WI38 (cell line): ENCODE measurements around the gene MAPT.

Experiments
- H3K4me3 ChIP-seq: 2 replicates; pipeline ENCODE4 v1.5.1; 2011; ENCODE audit warnings: low read depth, mild to moderate bottlenecking, control low read depth, low read length
- TF ChIP-seq, protein P1 (sequence below): IDR thresholded peaks from 2 replicates; pipeline ENCODE4 v1.5.1; 2012; ENCODE audit warnings: low read depth, mild to moderate bottlenecking, control low read depth, low read length

The MAPT gene

DNA sequence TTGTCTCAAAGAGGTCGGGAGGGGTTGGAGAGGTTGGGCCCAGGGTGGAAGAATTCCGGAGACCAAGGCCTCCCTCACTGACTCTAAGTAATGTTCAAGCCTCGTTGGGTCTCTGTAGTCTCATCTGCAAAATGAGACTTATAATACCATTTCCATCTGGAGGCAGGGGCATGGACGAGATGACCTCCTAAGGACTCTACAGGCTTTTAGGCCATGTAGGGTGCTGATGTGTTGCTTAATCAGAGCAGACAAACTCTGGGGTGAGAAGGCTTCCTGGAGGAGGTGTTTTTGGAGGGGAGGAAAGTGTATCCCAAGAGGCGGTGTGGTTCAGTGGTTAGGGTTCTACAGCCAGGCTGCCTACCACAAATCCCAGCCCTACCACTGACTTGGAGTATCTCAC lies 46.6 kb upstream of the MAPT start:
- TF ChIP-seq, protein P1, sequence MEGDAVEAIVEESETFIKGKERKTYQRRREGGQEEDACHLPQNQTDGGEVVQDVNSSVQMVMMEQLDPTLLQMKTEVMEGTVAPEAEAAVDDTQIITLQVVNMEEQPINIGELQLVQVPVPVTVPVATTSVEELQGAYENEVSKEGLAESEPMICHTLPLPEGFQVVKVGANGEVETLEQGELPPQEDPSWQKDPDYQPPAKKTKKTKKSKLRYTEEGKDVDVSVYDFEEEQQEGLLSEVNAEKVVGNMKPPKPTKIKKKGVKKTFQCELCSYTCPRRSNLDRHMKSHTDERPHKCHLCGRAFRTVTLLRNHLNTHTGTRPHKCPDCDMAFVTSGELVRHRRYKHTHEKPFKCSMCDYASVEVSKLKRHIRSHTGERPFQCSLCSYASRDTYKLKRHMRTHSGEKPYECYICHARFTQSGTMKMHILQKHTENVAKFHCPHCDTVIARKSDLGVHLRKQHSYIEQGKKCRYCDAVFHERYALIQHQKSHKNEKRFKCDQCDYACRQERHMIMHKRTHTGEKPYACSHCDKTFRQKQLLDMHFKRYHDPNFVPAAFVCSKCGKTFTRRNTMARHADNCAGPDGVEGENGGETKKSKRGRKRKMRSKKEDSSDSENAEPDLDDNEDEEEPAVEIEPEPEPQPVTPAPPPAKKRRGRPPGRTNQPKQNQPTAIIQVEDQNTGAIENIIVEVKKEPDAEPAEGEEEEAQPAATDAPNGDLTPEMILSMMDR, result no peak
- H3K4me3 ChIP-seq, result no peak overlapping the region

DNA sequence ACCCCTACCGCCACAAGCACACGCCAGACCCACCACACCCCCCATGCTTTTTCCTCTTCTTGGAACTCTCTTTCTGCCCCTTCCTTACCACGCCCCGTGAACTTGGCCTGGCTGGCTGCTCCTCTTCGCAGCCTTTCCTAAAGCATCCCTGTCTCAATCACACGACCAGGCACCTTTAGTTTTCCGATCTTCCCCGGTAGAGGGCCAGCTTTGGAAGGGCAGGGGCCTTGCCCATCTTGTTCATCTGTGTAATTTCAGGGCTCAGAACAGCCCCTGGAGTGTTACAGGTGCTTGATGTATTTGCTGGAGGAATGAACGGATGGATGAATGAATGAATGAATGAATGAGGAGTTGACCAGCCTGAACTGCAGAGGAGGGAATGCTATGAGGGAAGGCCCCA lies 45.9 kb upstream of the MAPT start:
- TF ChIP-seq, protein P1, result no peak
- no peak overlapping the region for H3K4me3 ChIP-seq

DNA sequence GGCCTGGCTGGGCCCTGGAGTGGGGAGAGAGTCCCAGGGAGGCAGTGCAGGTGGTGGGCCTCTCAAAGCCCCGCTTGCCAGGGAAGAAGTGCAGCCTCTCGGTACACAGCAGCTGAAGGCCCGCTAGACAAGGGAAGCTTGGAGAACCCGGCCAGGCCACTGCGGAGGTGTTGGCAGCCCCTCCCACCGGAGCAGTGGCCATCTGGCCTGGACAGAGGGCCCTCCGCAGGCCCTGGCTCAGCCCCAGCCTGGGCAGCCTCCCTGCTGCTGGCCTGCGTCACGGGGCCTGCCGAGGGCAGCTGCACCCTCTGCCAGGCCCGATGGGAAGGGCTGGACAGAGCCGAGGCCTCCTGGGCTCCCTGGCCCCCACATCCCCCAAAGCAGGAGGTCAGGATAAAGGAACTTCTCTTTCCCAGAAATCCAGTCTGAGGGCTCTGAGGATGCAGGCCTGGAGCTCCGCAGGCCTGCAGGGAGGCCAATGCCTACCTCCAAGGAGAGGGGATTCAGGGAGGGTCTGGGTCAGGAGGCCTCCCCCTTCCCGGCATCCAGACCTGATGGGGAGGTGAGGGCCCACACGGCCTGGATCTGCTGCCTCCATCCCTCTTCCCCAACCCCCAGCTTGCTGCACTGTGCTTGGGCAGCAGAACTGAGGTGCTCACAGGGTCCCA lies 45.4 kb upstream of the MAPT start:
- TF ChIP-seq, protein P1, result no peak
- no peak overlapping the region for H3K4me3 ChIP-seq

DNA sequence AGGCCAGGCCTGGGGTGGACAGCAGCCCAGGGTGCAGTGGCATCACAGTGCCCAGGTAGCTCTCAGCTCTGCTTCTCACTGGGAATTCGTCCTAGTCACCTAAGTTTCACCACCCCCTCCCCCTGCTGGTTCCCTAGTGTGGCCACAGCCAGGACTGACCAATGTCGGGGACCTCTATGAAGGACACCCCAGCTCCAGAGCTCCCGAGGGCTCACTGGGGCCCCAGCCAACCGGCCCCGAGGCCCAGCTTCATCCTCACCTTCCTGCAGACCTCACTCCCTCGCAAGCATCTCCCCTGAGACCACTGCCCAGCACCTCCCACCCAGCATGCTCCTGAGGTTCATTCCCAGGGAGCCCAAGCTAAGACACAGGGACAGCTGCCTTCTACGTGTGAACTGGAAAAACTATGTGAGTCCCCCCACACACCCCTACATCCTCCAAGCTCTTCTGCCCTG lies 44.8 kb upstream of the MAPT start:
- no peak overlapping the region for H3K4me3 ChIP-seq
- TF ChIP-seq, protein P1, result no peak

DNA sequence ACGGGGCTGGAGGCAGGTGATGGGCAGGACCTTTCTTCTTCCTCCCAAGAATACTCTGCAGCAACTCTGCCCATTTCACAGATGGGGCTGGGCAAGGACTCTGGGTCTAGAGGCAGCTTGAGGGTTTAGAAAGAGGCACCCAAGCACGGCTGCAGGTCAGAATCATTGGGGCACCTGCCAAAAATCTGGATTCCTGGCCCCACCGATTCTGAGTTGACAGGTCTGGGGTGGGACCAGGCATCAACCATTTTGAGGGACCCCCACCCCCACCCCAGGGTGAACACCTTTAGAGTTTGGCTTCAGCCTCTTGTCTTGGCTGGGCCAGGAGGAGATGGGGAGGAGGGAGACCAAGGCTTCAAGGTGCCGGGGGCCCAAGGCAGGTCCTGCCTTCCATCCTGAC lies 44.3 kb upstream of the MAPT start:
- no peak overlapping the region for H3K4me3 ChIP-seq
- TF ChIP-seq, protein P1, result no peak

DNA sequence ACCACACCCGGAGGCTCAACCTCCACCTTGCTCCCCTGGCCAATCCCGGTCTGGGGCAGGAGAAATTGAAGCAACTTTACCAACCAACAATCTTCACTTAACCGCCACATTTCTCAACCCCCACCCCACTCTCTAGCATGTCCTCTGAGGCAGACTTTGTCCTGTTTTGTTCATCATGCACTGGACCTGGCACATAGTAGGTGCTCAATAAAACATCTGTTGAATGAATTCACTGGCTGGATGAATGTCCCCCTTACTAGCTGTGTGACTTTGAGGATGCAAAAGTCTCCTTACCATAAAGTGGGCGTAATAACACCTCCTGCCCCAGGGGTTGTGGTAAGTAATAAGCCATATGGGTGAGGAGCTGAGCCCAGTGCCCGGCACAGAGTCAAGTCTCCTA lies 43.9 kb upstream of the MAPT start:
- TF ChIP-seq, protein P1, result no peak

DNA sequence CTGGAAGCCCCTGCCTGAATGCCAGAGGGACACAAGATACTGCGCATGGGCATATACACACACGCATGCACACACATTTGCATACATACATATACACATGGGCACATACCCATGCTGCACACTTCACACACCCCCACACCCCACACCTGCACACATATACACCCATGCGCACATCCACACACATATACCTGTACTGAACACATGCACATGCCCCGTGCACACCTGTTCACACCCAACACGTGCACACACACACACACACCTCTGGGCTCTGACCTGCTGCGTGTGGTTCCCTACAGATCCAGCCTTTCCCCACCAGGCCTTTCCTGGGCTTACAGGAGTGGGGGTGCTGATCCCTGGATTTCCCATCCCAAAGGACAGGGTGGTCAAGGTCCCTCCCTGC lies 43.3 kb upstream of the MAPT start:
- H3K4me3 ChIP-seq, result no peak overlapping the region
- TF ChIP-seq, protein P1, result no peak

More for the DNA sequence above, 43.9 kb upstream of the MAPT start:
- no peak overlapping the region for H3K4me3 ChIP-seq
